Neural progenitor cell (in vitro differentiated cells): ENCODE results near the gene RIOK3.

Source experiments
- EZH2phosphoT487 ChIP-seq: fragments of 200-600 bp; sonication (generic); IDR thresholded peaks from 2 replicates; pipeline ENCODE4 v1.6.1; 2017; ENCODE audit warnings: antibody characterized with exemption
- TF ChIP-seq, protein P1 (sequence below): fragments of 200-600 bp; sonication (generic); IDR thresholded peaks from 2 replicates; pipeline ENCODE4 v1.5.1; 2017; ENCODE audit warnings: antibody characterized with exemption, mild to moderate bottlenecking

DNA sequence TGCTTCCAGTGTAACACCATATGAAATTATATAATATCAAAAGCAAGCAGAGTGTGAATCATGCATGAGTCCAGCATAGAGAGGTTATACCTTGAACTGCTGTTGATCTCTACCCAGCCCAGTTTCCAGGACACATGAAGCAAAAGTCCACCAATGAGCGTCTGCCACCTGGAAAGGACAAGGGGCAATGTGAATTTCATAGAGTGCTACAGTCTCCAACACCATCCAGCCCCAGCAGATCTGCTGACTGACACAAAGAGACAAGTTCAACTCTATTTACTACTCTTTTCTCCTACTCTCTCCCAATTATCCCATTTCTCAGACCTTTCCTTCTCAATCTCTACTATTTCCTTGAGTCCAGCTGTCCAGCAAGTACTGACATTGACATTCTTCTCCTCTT, 31.8 kb upstream of the RIOK3 start:
- TF ChIP-seq, protein P1, sequence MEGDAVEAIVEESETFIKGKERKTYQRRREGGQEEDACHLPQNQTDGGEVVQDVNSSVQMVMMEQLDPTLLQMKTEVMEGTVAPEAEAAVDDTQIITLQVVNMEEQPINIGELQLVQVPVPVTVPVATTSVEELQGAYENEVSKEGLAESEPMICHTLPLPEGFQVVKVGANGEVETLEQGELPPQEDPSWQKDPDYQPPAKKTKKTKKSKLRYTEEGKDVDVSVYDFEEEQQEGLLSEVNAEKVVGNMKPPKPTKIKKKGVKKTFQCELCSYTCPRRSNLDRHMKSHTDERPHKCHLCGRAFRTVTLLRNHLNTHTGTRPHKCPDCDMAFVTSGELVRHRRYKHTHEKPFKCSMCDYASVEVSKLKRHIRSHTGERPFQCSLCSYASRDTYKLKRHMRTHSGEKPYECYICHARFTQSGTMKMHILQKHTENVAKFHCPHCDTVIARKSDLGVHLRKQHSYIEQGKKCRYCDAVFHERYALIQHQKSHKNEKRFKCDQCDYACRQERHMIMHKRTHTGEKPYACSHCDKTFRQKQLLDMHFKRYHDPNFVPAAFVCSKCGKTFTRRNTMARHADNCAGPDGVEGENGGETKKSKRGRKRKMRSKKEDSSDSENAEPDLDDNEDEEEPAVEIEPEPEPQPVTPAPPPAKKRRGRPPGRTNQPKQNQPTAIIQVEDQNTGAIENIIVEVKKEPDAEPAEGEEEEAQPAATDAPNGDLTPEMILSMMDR, result no peak
- TF ChIP-seq EZH2phosphoT487, result no peak
